Heart left ventricle (tissue), 16 donors: ENCODE results near the gene NNMT. TPM values are rescaled to one million over a fixed set of nuclear protein-coding genes. Genes with fewer than 3 reads are reported as not detected.

Experiments
- ATAC-seq, 4 donors: fragments of 200-7000 bp; cut with Tn5 transposase; one replicate each; pipeline ENCODE4 v1.9.1; 2020 to 2022; ENCODE audit warnings: moderate library complexity in 4 of 4, mild to moderate bottlenecking in 3 of 4, moderate number of reproducible peaks in 1 of 4
- DNase-seq, 5 donors: peaks; one replicate each; pipeline ENCODE4 v3.0.0-alpha.2; 2020
- H3K27ac ChIP-seq, 12 donors: fragments of 200-600 bp; sonication (generic) in 4 of 12; one replicate each; pipeline versions ENCODE4 v1.5.0 to v1.8.0; 2016 to 2022; ENCODE audit warnings: mild to moderate bottlenecking in 2 of 12
- H3K27me3 ChIP-seq, 9 donors: fragments of 200-600 bp; sonication (generic) in 2 of 9; one replicate each; pipeline versions ENCODE4 v1.5.1 to v1.8.0; 2016 to 2022; ENCODE audit warnings: mild to moderate bottlenecking in 3 of 9
- H3K36me3 ChIP-seq, 9 donors: fragments of 200-600 bp; sonication (generic) in 2 of 9; one replicate each; pipeline versions ENCODE4 v1.5.0 to v1.8.0; 2018 to 2022; ENCODE audit warnings: mild to moderate bottlenecking in 2 of 9
- H3K4me1 ChIP-seq, 12 donors: fragments of 200-600 bp; sonication (generic) in 4 of 12; one replicate each; pipeline versions ENCODE4 v1.5.0 to v1.8.0; 2016 to 2022; ENCODE audit warnings: mild to moderate bottlenecking in 3 of 12
- H3K4me3 ChIP-seq, 12 donors: fragments of 200-600 bp; sonication (generic) in 4 of 12; one replicate each; pipeline versions ENCODE4 v1.5.0 to v1.8.0; 2017 to 2022; ENCODE audit warnings: mild to moderate bottlenecking in 9 of 12, moderate library complexity in 4 of 12
- H3K9me3 ChIP-seq, 12 donors: fragments of 200-600 bp; sonication (generic) in 4 of 12; one replicate each; pipeline versions ENCODE4 v1.5.0 to v1.8.0; 2016 to 2022; ENCODE audit warnings: mild to moderate bottlenecking in 1 of 12
- CTCF ChIP-seq, 12 donors: fragments of 200-600 bp; sonication (generic) in 4 of 12; IDR thresholded peaks; one replicate each; pipeline versions ENCODE4 v1.5.0 to v1.8.0; 2018 to 2022; ENCODE audit warnings: antibody characterized with exemption in 12 of 12, mild to moderate bottlenecking in 5 of 12
- POLR2A ChIP-seq, 2 donors: fragments of 450-650 bp; IDR thresholded peaks; one replicate each; pipeline ENCODE4 v1.6.1; 2017; ENCODE audit warnings: antibody characterized with exemption in 2 of 2, mild to moderate bottlenecking in 2 of 2, moderate library complexity in 2 of 2
- WGBS, 4 donors: extraction: QIAGEN DNeasy Blood & Tissue Kit in 2 of 4; methylation state at CpG; one replicate each; pipeline versions ENCODE4 v1.1.5 to v1.1.7; 2013 to 2018; 5-methylcytosine and 5-hydroxymethylcytosine counted together
- intact Hi-C, 10 donors: fragments of 100-400 bp; cut with DNase I; formaldehyde crosslinking; loops; one replicate each; pipeline versions ENCODE4 v1.11.1 to v1.14.2; 2022
- polyA plus RNA-seq, 2 donors: library from polyadenylated mRNA; stranded (reverse); fragments of 200-250 nt; gene quantifications; one replicate each; pipeline ENCODE4 v1.2.3, GENCODE V29; 2013
- total RNA-seq, 9 donors: library from RNA; depleted of rRNA in 2 of 9; stranded (reverse); fragments of >200 nt in 2 of 9; fragmentation: NEBNext Ultra II Directional in 3 of 9; extraction: Animal tissue kit (Norgen Biotek cat#: 25700) in 3 of 9; gene quantifications; one replicate each; pipeline versions ENCODE4 v1.1.0 to v1.2.4, GENCODE V29; 2016 to 2023
- donor health status: ischemic (EF 13 %, LVEDD 7.1; RV severe dilation, severe dysfunction).
- donor health status: healthy with polysubstance abuse.
- donor health status: DM: no; HTN: yes; CAD: no.
- donor health status: DM: no; HTN: no; CAD: no.
- donor health status: ischemic (EF 25% LVEDD 6.9; RV normal size, moderate dysfunction).
- donor health status: ischemic (EF 25% LVEDD 5.7; RV mildly dilated, moderate dysfunction).
- donor health status: healthy.
- donor health status: DM: yes; HTN: yes; CAD: no.
- donor health status: ischemic (EF 35%, LVEDD 5.7; RV mildly dilated, moderate dysfunction).
- donor health status: nonischemic (EF 11% LVEDD 7.7; RV severe dilation, severe dysfunction).
- donor health status: DM: yes; HTN: yes; CAD: no.
- donor health status: PGD.
- donor health status: ischemic (EF 29% LVEDD 5.4; RV normal size, mild dysfunction).
- donor health status: nonischemic (EF 23%, LVEDD 6.1; RV moderate dilation, normal function).

NNMT gene
- total and polyA plus RNA-seq, 11 donors = 12.4 to 146 (median 27.9) TPM

- intact Hi-C loops = no loop called here
- ATAC-seq = no peak
Observed at GRCh38 chr11:114359342-114359741, 63.1 kb downstream of the NNMT start.

GRCh38 chr11:114362326-114362725 is 66.1 kb downstream of the NNMT start:
- peaks cover 0 to 1% (median 0%) of the 10 kb centered on the region in 12 donors for H3K4me1 ChIP-seq
- ATAC-seq (no peak), DNase-seq (no peak)
- H3K36me3 ChIP-seq = no peaks in the 10 kb centered on the region
- H3K27me3 ChIP-seq = no peaks in the 10 kb centered on the region
- TF ChIP-seq POLR2A (IDR thresholded peaks at IDR 0.05) (no peak), CTCF (IDR thresholded peaks at IDR 0.05) (no peak)
- H3K9me3 ChIP-seq = peaks cover 0 to 10% (median 0%) of the 10 kb centered on the region in 12 donors
- 83 to 94% (median 89%) methylated on average over 4 of the region's 4 CpGs for WGBS, 4 donors
- intact Hi-C loops = no loop called here
- no peak overlapping the region for H3K4me3 ChIP-seq
- H3K27ac ChIP-seq = no peak overlapping the region

More at GRCh38 chr11:114359342-114359741, 63.1 kb downstream of the NNMT start:
- no peaks in the 10 kb centered on the region for H3K4me1 ChIP-seq
- no peaks in the 10 kb centered on the region for H3K27me3 ChIP-seq
- H3K4me3 ChIP-seq = no peak overlapping the region
- no peak overlapping the region for H3K27ac ChIP-seq
- no peak for DNase-seq
- peaks cover 0 to 10% (median 0%) of the 10 kb centered on the region in 12 donors for H3K9me3 ChIP-seq
- no peaks in the 10 kb centered on the region for H3K36me3 ChIP-seq
- TF ChIP-seq CTCF (IDR thresholded peaks at IDR 0.05) = no peak
- TF ChIP-seq POLR2A (IDR thresholded peaks at IDR 0.05) = no peak

GRCh38 chr11:114362958-114363357 is 66.8 kb downstream of the NNMT start:
- TF ChIP-seq CTCF (IDR thresholded peaks at IDR 0.05) (no peak), POLR2A (IDR thresholded peaks at IDR 0.05) (no peak)
- no peak overlapping the region for H3K4me3 ChIP-seq
- H3K4me1 ChIP-seq = peaks cover 0 to 4% (median 0%) of the 10 kb centered on the region in 12 donors
- intact Hi-C loops = no loop called here
- 60 to 69% (median 64%) methylated on average over 3 of the region's 3 CpGs for WGBS, 4 donors
- DNase-seq (no peak), ATAC-seq (no peak)
- no peak overlapping the region for H3K27ac ChIP-seq
- peaks cover 0 to 10% (median 0%) of the 10 kb centered on the region in 12 donors for H3K9me3 ChIP-seq
- no peaks in the 10 kb centered on the region for H3K36me3 ChIP-seq
- H3K27me3 ChIP-seq = no peaks in the 10 kb centered on the region

Other genes with a start within 250 kb of the NNMT start
- gene ZBTB16, start 236.7 kb upstream of the NNMT start, total RNA-seq = 100 to 1,000 TPM in 2 of 9 donors, 10 to 100 TPM in 7; 15.3 to 130 (median 62.8) TPM
- 10 to 100 TPM; 44.0 to 86.1 TPM for gene ZBTB16, start 236.7 kb upstream of the NNMT start, polyA plus RNA-seq
- 10 to 100 TPM in 4 of 9 donors, 1 to 10 TPM in 5; 5.1 to 13.4 (median 8.6) TPM for gene C11orf71, start 104.1 kb downstream of the NNMT start, total RNA-seq
- 1 to 10 TPM; 2.3 to 9.9 TPM for gene C11orf71, start 104.1 kb downstream of the NNMT start, polyA plus RNA-seq
- gene RBM7, start 104.3 kb downstream of the NNMT start, total RNA-seq = 10 to 100 TPM in 8 of 9 donors, 1 to 10 TPM in 1; 8.8 to 28.7 (median 20.8) TPM
- gene RBM7, start 104.3 kb downstream of the NNMT start, polyA plus RNA-seq = 10 to 100 TPM in 1 of 2 donors, 1 to 10 TPM in 1; 2.7 to 16.1 TPM
- gene REXO2, start 143.1 kb downstream of the NNMT start, total RNA-seq = 100 to 1,000 TPM; 158 to 235 (median 195) TPM
- 100 to 1,000 TPM; 136 to 153 TPM for gene REXO2, start 143.1 kb downstream of the NNMT start, polyA plus RNA-seq